ENCODE results near the gene ABCD3. TPM values are rescaled to one million over a fixed set of nuclear protein-coding genes. Genes with fewer than 3 reads are reported as not detected.
A peak's percentile ranks its signal among the peaks of the same experiment; 100 is the strongest.

Gene ABCD3
- polyA plus RNA-seq, 10 donors, result 19.3 to 31.0 (median 29.0) TPM

- DNase-seq, result no peak
These were observed 108.2 kb downstream of the ABCD3 start for GRCh38 chr1:94526152-94526980.

- DNase-seq, result no peak
These were observed 109.3 kb downstream of the ABCD3 start for GRCh38 chr1:94527447-94528031.

- no peak for DNase-seq
These were observed 110.1 kb downstream of the ABCD3 start for GRCh38 chr1:94528299-94528698.

- DNase-seq, result no peak
These were observed 110.6 kb downstream of the ABCD3 start for GRCh38 chr1:94528826-94529225.

GRCh38 chr1:94529416-94529815, 111.2 kb downstream of the ABCD3 start:
- no peak for DNase-seq

GRCh38 chr1:94530373-94530878, 112.2 kb downstream of the ABCD3 start:
- DNase-seq, result no peak

- no peak for DNase-seq
These were observed 113.5 kb downstream of the ABCD3 start for GRCh38 chr1:94531664-94532063.

GRCh38 chr1:94532077-94532476, 113.9 kb downstream of the ABCD3 start:
- DNase-seq, result no peak

GRCh38 chr1:94535095-94535494, 116.9 kb downstream of the ABCD3 start:
- DNase-seq, result no peak

GRCh38 chr1:94535879-94536278, 117.7 kb downstream of the ABCD3 start:
- no peak for DNase-seq

GRCh38 chr1:94537254-94537653, 119.1 kb downstream of the ABCD3 start:
- DNase-seq, result no peak

- no peak for DNase-seq
These were observed 120.1 kb downstream of the ABCD3 start for GRCh38 chr1:94538243-94538827.

- DNase-seq, result no peak
These were observed 121.3 kb downstream of the ABCD3 start for GRCh38 chr1:94539496-94539895.

- DNase-seq, result no peak
These were observed 122.5 kb downstream of the ABCD3 start for GRCh38 chr1:94540440-94541245.

- peak; percentile 81 to 89 (median 82) for DNase-seq
These were observed 123.3 kb downstream of the ABCD3 start, which contains the start of gene F3 for GRCh38 chr1:94541246-94542087. TSS of gene F3 (minus strand) at chr1:94541759. CDS start at chr1:94541636, 123 bp downstream.

- DNase-seq, result peak; percentile 64 to 86 (median 73)
These were observed 124.1 kb downstream of the ABCD3 start for GRCh38 chr1:94542088-94542870.

GRCh38 chr1:94543001-94543400, 124.8 kb downstream of the ABCD3 start:
- no peak for DNase-seq

GRCh38 chr1:94543893-94544635, 125.9 kb downstream of the ABCD3 start:
- DNase-seq, result no peak

Measured in muscle of back (tissue), 11 donors.